AG08396 (cell line): ENCODE measurements around the gene PLPPR5.
"Not testable (repeated sequence)": the region's sequence is repeated elsewhere in the genome, so short reads cannot be mapped to it uniquely, and the experiment has no call there.

Experiments used
- DNase-seq: peaks from one replicate; pipeline ENCODE4 v3.0.0; 2012; ENCODE audit warnings: low spot score, mixed read lengths

Gene PLPPR5

GRCh38 chr1:98914547-98914946 is 90.1 kb downstream of the PLPPR5 start:
- DNase-seq = no peak

GRCh38 chr1:98910827-98911226 is 93.8 kb downstream of the PLPPR5 start:
- DNase-seq = no peak

- no peak for DNase-seq
Measured at GRCh38 chr1:98908980-98909379, 95.7 kb downstream of the PLPPR5 start.

GRCh38 chr1:98906809-98907208 is 97.9 kb downstream of the PLPPR5 start:
- no peak for DNase-seq

GRCh38 chr1:98906361-98906760 is 98.3 kb downstream of the PLPPR5 start:
- no peak for DNase-seq

GRCh38 chr1:98904684-98905083 is 100.0 kb downstream of the PLPPR5 start:
- no peak for DNase-seq

- DNase-seq = no peak
Measured at GRCh38 chr1:98903726-98904125, 100.9 kb downstream of the PLPPR5 start.

GRCh38 chr1:98903261-98903660 is 101.4 kb downstream of the PLPPR5 start:
- peak; percentile 33 for DNase-seq

GRCh38 chr1:98898940-98899339 is 105.7 kb downstream of the PLPPR5 start:
- no peak for DNase-seq

GRCh38 chr1:98897479-98897878 is 107.2 kb downstream of the PLPPR5 start:
- no peak for DNase-seq

GRCh38 chr1:98896711-98897445 is 107.8 kb downstream of the PLPPR5 start:
- no peak for DNase-seq

- DNase-seq = no peak
Measured at GRCh38 chr1:98893371-98893770, 111.3 kb downstream of the PLPPR5 start.

- DNase-seq = no peak
Measured at GRCh38 chr1:98888869-98889268, 115.8 kb downstream of the PLPPR5 start.

GRCh38 chr1:98887507-98887906 is 117.2 kb downstream of the PLPPR5 start:
- DNase-seq = no peak

- DNase-seq = no peak
Measured at GRCh38 chr1:98884864-98885263, 119.8 kb downstream of the PLPPR5 start.

GRCh38 chr1:98881901-98882300 is 122.8 kb downstream of the PLPPR5 start:
- no peak for DNase-seq

- not testable (repeated sequence) for DNase-seq
Measured at GRCh38 chr1:98881234-98881633, 123.4 kb downstream of the PLPPR5 start.

GRCh38 chr1:98874828-98875227 is 129.8 kb downstream of the PLPPR5 start:
- DNase-seq = no peak

- no peak for DNase-seq
Measured at GRCh38 chr1:98870959-98871903, 133.4 kb downstream of the PLPPR5 start.

GRCh38 chr1:98865796-98866195 is 138.9 kb downstream of the PLPPR5 start:
- no peak for DNase-seq

- no peak for DNase-seq
Measured at GRCh38 chr1:98860329-98860728, 144.3 kb downstream of the PLPPR5 start.

- DNase-seq = no peak
Measured at GRCh38 chr1:98854137-98854536, 150.5 kb downstream of the PLPPR5 start.

GRCh38 chr1:98849969-98850636 is 154.6 kb downstream of the PLPPR5 start:
- DNase-seq = no peak
